HG02571 (cell line): Measurements from ENCODE around the gene FBXL7.

Experiments
- ATAC-seq: cut with Tn5 transposase; IDR thresholded peaks from one replicate; pipeline ENCODE4 v1.9.1; 2021; ENCODE audit warnings: mild to moderate bottlenecking, moderate library complexity; ENCODE audit not compliant: unreplicated experiment

FBXL7 gene

DNA sequence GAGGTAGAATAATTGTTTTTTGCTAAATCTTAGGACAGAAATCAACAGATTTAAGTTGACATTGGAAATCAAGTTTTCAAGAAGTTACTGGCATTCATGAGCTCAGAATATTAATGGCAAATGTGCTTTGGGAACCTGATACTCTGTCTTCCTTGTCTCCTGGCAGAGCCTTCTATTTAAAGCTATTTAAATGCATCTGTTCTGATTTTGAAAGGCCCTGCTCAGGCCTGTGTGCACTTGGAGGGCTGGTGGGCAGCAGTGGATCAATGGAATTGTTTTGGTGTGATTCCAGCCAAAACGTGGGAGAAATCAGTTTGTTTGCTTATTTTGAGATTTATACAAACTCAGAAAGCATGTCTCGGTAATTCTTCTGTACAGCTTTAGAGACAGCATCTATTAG, 38.5 kb downstream of the FBXL7 start:
- no peak for ATAC-seq

- ATAC-seq, result no peak
Measured at GRCh38 chr5:15539951-15540350, 40.0 kb downstream of the FBXL7 start.

DNA sequence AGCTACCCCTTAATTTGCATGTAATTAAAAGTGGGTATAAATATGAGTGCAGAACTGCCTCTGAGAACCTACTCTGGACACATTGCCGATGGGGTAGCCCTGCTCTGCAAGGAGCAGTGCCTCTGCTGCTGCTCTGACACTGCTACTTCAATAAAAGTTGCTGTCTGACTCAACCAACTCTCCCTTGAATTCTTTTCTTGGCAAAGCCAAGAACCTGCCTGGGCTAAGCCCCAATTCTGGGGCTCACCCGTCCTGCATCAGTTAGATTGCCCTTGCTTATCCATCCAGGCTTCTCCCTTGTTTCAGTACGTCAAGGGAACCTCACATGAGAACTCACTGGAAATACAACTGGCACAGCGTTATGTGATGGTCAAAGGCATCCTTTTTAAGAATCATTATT, 44.1 kb downstream of the FBXL7 start:
- ATAC-seq, result no peak

DNA sequence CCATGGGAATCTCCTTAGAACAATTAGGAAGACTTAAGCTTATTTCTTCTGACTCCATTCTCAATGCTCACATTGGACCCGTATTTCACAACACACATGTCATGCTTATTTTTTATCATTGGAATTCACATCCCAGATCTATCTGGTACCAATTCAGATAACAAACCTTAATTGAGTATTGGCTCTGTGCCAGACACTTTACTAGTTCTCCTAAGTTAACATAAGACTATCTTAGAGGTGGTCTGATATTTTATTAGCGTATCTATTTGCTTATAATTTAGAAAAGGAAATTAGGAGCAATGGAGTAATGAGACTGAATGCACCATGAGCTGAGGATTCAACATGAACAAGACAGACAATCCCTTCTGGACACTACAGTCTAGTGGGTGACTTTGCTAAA, 45.1 kb downstream of the FBXL7 start:
- no peak for ATAC-seq

- no peak for ATAC-seq
Measured at GRCh38 chr5:15547261-15547839, 47.4 kb downstream of the FBXL7 start.

DNA sequence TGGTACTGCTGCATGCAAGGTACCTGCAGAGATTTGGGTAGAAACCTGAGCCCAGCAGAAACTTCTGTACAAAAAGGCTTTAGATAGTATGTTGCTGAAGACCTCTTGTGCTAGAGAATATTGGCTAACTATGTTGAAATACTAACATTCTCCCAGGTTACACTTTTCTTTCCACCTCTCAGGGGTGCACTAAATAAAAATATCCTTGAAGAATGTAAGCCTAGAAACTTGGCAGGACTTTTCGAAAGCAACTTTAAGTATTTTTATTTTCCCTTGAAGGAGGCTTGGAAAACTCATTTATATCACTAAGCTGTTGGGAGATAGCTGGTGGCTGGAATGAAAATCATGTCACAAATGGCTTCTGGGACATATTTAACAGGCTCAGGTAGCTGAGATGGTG, 50.0 kb downstream of the FBXL7 start:
- ATAC-seq, result no peak

GRCh38 chr5:15550502-15551112, 50.6 kb downstream of the FBXL7 start:
- no peak for ATAC-seq

DNA sequence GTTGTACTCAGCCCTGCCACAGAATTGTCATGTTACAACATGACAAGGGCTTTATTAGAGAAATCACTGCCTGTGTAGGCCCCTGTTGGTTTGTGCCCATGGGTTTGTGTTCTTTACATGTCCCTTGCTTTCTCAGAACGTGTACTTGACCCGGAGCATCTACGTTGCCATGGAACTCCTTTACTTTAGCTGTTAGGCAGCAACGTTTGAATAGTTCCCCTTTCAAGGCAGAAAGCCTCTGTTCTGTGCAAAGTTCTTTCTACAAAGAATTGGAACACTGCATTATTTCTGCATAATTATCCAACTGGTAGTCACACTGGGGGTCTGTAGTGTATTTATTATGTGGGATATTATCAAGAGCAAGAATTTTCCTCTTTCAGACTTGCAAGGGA, 51.1 kb downstream of the FBXL7 start:
- ATAC-seq, result no peak

DNA sequence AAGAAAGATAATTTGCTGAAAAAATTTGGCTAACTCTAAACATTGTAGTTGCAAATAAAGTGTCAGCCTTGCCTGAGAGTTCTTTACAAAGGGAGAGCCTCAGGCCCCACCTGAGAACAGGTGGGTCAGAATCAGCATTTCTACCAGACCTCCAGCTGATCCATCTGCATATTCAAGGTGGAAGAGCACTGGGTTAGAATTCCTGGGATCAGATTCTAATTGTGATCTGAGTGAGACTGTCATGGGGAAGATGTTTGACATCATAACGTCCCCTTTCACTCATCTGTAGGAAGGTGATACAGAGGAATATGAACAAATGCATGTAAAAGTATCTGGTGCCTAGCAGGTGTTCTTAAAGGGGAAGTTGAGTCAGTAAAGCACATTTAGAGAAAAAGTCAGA, 54.6 kb downstream of the FBXL7 start:
- ATAC-seq, result no peak

DNA sequence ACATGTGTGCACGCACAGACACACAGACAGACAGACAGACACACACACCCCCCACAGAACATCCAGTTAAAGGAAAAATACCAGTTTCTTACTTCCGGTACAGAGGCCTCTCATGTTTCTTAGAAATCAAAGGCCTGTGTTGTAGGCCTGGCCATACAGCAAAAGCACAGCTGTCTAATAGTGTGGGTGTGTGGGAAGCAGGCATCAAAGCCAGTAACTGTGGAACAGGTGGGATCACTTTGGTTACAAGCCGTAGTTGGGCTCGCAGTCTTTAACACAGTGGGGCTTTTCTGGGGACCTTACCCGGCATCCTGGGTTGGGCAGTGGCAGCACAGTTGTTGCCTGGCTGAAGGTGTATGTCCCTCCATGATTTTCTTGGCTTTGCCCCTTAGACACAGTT, 55.2 kb downstream of the FBXL7 start:
- ATAC-seq, result no peak

- no peak for ATAC-seq
Measured at GRCh38 chr5:15558240-15558639, 58.3 kb downstream of the FBXL7 start.

GRCh38 chr5:15558681-15559080, 58.7 kb downstream of the FBXL7 start:
- no peak for ATAC-seq

- no peak for ATAC-seq
Measured at GRCh38 chr5:15560421-15560820, 60.4 kb downstream of the FBXL7 start.

GRCh38 chr5:15564523-15564922, 64.5 kb downstream of the FBXL7 start:
- no peak for ATAC-seq

DNA sequence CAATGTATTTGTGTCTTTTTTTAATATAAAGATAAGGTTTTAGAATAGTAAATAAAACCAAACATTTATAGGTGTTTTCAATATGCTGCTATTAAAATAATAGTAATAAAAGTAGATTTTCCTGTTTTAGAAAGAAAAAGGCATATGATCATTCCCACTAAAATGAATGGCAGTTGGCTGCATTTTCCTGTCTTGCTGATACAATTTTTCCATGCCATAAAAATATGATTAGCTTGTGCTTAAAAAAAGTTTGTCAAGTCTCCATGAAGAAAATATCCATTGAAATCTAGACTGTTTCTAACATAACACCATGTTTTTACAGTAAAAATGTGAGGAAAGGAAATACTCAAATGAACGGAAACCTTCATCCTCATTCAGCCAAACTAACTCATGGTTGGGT, 65.0 kb downstream of the FBXL7 start:
- ATAC-seq, result no peak

DNA sequence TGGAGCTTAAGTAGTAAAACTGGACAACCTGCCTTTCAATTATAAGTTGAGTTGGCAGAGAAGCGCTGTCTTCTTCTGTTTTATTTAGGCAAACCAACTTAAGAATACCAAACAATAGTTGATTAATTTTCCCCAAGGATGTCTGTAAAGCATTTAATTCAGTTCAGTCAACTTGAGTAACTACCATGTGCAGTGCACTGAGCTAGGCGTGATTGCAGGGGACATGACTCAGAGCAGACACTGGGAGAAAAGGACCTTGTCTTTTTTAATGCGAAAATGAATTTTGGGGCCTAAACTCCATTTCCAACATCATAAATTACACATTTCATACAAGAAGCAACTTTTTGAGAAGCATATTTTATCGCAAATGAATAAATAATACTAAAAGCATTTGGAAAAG, 66.3 kb downstream of the FBXL7 start:
- ATAC-seq, result no peak

GRCh38 chr5:15566789-15567188, 66.8 kb downstream of the FBXL7 start:
- ATAC-seq, result no peak

- ATAC-seq, result no peak
Measured at GRCh38 chr5:15570491-15570890, 70.5 kb downstream of the FBXL7 start.

GRCh38 chr5:15571081-15571480, 71.1 kb downstream of the FBXL7 start:
- no peak for ATAC-seq

- no peak for ATAC-seq
Measured at GRCh38 chr5:15571618-15572017, 71.6 kb downstream of the FBXL7 start.

DNA sequence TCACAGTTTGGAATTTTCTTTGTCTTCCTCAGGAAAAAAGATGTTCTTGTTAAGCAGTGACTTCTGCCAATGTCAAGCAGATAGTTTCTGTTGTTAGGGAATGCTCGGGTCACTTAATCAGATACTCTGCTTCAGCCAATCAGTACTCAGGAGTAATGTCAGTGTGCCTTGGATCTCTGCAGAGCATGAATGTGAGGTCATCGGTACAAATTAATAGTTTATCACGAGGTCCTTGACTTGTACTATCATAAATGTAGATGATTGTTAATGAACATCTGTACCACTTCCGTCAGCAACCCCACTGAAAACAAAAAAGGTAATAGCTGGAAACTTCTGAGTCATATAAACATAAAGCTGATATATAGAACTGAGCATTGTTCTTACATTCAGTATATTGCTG, 73.6 kb downstream of the FBXL7 start:
- no peak for ATAC-seq

GRCh38 chr5:15574128-15574527, 74.1 kb downstream of the FBXL7 start:
- no peak for ATAC-seq

DNA sequence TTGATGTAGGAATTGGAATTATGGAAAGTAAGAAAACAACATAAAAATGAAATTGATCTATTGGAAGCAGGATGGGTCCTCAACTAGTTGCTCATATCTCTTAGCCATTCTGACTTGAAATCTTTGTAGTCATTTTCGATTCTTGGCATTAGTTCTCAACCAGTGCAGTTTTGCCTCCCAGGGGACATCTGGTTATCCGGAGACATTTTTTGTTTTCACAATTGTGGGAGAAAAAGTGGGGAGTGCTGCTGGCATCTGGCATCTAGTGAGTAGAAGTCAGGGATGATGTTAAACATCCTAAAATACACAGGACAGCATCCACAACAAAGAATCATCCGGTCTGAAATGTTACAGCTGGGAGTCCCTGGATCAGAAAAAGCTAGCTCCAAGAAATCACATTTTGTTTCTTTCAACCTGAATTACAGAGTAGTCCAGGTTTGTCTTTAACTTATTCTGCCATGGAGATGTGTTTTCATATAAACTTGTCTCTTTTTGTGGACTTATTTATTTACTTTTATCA, 74.9 kb downstream of the FBXL7 start:
- ATAC-seq, result no peak
